ENCODE measurements around the gene KRTAP5-3. TPM values are rescaled to one million over a fixed set of nuclear protein-coding genes. Genes with fewer than 3 reads are reported as not detected.

KRTAP5-3 gene
- total and polyA plus RNA-seq, 2 of the 13 experiments (the other 11 are each of a cell fraction or from before 2014, with no cell fraction given), result not detected

DNA sequence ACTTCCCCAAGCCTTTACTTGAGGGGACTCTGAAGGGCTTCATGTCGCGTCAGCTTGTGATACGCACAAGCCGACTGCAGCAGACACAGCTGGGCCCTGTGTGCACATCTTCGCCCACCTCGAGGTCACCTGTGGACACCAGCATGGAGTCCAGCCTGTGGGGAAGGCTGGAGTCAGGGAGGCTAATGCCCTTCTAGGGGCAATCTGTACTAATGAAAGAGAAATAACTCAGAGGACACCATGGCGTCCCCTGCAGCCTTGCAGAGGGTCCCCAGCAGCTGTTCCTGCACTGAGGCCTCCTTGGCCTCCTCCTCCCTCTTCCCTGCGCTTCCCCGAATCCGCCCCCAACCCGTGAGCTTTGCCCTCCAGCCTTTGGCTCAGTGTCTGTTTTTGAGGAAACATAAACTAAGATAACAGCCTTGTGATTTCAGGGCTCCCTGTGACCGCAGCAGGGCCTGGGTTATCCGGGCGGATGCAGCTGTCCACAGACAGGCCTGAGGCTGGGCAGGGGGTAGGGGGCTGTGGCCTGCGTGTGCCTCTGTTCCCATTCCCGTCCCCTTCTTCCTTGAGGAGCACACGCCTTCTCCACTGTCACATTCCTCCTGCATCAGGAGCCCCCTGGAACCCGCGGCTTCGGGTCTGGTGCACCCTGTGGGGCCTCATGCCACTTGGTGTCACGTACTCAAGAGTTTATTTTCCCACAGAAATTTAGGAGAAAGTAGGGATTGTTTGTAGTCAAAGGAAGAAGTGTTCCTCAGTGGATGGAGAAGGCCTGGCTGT is 46.3 kb upstream of the KRTAP5-3 start (continued):
- 0 out of 2 replicates have a peak, but pooled peaks have one; percentile 17 for TF ChIP-seq CEBPG (CRISPR knock-in tag; IDR thresholded peaks at IDR 0.05)
- peak; percentile 54; the same call in 1 of the 2 replicates for TF ChIP-seq SMAD1 (CRISPR knock-in tag; IDR thresholded peaks at IDR 0.05; ENCODE audit: borderline replicate concordance, low read depth)
- TF ChIP-seq NFIC (IDR thresholded peaks at IDR 0.05; ENCODE audit: low read length), result peak; percentile 72; the same call in 1 of the 2 replicates
- no peak for TF ChIP-seq ZNF83 (CRISPR knock-in tag; IDR thresholded peaks at IDR 0.05; ENCODE audit: borderline replicate concordance)
- TF ChIP-seq ZNF552 (CRISPR knock-in tag; IDR thresholded peaks at IDR 0.05; ENCODE audit: borderline replicate concordance), result 0 out of 2 replicates have a peak, but pooled peaks have one; percentile 58
- TF ChIP-seq MED8 (CRISPR knock-in tag; IDR thresholded peaks at IDR 0.05; ENCODE audit: insufficient replicate concordance), result peak; percentile 97
- TF ChIP-seq CCAR2 (optimal IDR thresholded peaks at IDR 0.05; ENCODE audit: low read depth, low read length), result no peak
- TF ChIP-seq SUZ12 (IDR thresholded peaks at IDR 0.05; ENCODE audit: low read depth, low read length), result no peak
- TF ChIP-seq, protein P1, sequence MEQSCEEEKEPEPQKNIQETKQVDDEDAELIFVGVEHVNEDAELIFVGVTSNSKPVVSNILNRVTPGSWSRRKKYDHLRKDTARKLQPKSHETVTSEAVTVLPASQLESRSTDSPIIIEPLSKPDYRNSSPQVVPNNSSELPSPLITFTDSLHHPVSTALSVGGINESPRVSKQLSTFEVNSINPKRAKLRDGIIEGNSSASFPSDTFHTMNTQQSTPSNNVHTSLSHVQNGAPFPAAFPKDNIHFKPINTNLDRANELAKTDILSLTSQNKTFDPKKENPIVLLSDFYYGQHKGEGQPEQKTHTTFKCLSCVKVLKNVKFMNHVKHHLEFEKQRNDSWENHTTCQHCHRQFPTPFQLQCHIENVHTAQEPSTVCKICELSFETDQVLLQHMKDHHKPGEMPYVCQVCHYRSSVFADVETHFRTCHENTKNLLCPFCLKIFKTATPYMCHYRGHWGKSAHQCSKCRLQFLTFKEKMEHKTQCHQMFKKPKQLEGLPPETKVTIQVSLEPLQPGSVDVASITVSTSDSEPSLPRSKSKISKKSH (CRISPR knock-in tag; IDR thresholded peaks at IDR 0.05; ENCODE audit: borderline replicate concordance), result peak; percentile 47; the same call in 1 of the 2 replicates
- peak; percentile 81 for TF ChIP-seq PITX1 (CRISPR knock-in tag; IDR thresholded peaks at IDR 0.05)
- 0 out of 2 replicates have a peak, but pooled peaks have one; percentile 44 for TF ChIP-seq BORCS8-MEF2B (CRISPR knock-in tag; IDR thresholded peaks at IDR 0.05)
- TF ChIP-seq ETV5 (CRISPR knock-in tag; IDR thresholded peaks at IDR 0.05; ENCODE audit: borderline replicate concordance), result peak; percentile 76; the same call in 1 of the 2 replicates
- peak; percentile 48; the same call in 1 of the 2 replicates for TF ChIP-seq MYC (CRISPR knock-in tag; IDR thresholded peaks at IDR 0.05; ENCODE audit: borderline replicate concordance)
- 0 out of 2 replicates have a peak, but pooled peaks have one; percentile 18 for TF ChIP-seq ZNF670 (CRISPR knock-in tag; IDR thresholded peaks at IDR 0.05; ENCODE audit: borderline replicate concordance)
- TF ChIP-seq MIER3 (CRISPR knock-in tag; IDR thresholded peaks at IDR 0.05; ENCODE audit: borderline replicate concordance), result peak; percentile 21; the same call in 1 of the 2 replicates
- no peak for TF ChIP-seq SRSF4 (IDR thresholded peaks at IDR 0.05; ENCODE audit: low read depth, low read length, poor library complexity, severe bottlenecking)
- no peak for TF ChIP-seq CAMTA2 (CRISPR knock-in tag; IDR thresholded peaks at IDR 0.05; ENCODE audit: borderline replicate concordance)
- TF ChIP-seq, protein P2, sequence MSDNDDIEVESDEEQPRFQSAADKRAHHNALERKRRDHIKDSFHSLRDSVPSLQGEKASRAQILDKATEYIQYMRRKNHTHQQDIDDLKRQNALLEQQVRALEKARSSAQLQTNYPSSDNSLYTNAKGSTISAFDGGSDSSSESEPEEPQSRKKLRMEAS (IDR thresholded peaks at IDR 0.05), result peak; percentile 73
- TF ChIP-seq, protein P3, sequence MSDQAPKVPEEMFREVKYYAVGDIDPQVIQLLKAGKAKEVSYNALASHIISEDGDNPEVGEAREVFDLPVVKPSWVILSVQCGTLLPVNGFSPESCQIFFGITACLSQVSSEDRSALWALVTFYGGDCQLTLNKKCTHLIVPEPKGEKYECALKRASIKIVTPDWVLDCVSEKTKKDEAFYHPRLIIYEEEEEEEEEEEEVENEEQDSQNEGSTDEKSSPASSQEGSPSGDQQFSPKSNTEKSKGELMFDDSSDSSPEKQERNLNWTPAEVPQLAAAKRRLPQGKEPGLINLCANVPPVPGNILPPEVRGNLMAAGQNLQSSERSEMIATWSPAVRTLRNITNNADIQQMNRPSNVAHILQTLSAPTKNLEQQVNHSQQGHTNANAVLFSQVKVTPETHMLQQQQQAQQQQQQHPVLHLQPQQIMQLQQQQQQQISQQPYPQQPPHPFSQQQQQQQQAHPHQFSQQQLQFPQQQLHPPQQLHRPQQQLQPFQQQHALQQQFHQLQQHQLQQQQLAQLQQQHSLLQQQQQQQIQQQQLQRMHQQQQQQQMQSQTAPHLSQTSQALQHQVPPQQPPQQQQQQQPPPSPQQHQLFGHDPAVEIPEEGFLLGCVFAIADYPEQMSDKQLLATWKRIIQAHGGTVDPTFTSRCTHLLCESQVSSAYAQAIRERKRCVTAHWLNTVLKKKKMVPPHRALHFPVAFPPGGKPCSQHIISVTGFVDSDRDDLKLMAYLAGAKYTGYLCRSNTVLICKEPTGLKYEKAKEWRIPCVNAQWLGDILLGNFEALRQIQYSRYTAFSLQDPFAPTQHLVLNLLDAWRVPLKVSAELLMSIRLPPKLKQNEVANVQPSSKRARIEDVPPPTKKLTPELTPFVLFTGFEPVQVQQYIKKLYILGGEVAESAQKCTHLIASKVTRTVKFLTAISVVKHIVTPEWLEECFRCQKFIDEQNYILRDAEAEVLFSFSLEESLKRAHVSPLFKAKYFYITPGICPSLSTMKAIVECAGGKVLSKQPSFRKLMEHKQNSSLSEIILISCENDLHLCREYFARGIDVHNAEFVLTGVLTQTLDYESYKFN (CRISPR knock-in tag; conservative IDR thresholded peaks at IDR 0.05), result peak; percentile 82
- TF ChIP-seq TCF7 (IDR thresholded peaks at IDR 0.05; ENCODE audit: low read depth), result peak; percentile 39; the same call in 1 of the 2 replicates
- peak; percentile 80; the same call in 1 of the 2 replicates for TF ChIP-seq MEIS1 (CRISPR knock-in tag; IDR thresholded peaks at IDR 0.05; ENCODE audit: borderline replicate concordance)
- no peak for TF ChIP-seq ZNF326 (CRISPR knock-in tag; IDR thresholded peaks at IDR 0.05; ENCODE audit: borderline replicate concordance)
- TF ChIP-seq SOX13 (IDR thresholded peaks at IDR 0.05), result no peak; the same call in 1 of the 2 replicates
- peak in 1 of 2 experiments; percentile 55; a peak in 1 of 4 replicates for TF ChIP-seq SOX13 (CRISPR knock-in tag; conservative IDR thresholded peaks at IDR 0.05 in 1 of 2, IDR thresholded peaks at IDR 0.05 in 1 of 2)
